NCI-H1930 (cell line): ENCODE results near the gene RPUSD1.

Experiments
- DNase-seq, 2 experiments: peaks; one replicate each; lab custom pipeline; 2025; lab: John Stamatoyannopoulos, UW

The RPUSD1 gene

DNA sequence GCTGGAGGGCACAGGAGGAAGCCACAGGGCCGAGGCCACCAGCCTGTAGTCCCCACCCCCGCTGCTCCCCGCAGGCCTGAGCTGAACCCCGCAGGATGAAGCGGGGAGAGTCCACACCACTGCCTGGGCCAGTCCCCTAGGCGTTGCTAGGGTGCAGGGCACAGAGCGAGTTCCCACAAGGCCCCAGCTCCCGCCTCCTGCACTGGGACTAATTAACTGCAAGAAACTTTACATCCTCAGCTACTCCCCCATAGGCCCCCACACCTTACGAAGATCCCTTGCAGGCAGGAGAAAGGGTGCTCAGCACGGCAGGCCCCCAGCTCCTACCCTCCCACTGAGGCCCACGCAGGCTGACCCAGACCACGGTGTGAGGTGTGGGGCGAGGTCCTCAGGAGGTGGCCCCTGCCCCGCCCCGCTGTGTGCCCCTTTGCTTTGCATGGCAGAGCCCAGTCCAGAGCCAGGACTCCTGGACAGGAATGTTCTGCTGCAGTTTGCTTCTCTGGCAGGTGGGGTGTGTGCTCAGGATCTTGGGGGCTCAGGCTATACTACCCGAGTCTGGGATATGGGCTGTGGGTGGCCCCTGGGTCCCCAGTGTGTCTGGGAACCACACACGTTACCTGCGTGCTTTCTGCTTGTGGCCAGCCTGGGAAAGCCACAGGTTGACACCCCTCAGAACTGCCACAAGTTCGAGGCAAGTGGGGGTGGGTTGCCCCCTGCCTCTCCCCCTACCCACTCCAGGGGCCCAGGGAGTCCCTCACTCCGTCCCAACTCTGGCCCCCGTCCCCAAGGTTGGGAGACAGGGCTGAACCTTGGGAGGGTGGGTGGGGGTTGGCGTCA is 11.1 kb upstream of the RPUSD1 start:
- no peak for DNase-seq

DNA sequence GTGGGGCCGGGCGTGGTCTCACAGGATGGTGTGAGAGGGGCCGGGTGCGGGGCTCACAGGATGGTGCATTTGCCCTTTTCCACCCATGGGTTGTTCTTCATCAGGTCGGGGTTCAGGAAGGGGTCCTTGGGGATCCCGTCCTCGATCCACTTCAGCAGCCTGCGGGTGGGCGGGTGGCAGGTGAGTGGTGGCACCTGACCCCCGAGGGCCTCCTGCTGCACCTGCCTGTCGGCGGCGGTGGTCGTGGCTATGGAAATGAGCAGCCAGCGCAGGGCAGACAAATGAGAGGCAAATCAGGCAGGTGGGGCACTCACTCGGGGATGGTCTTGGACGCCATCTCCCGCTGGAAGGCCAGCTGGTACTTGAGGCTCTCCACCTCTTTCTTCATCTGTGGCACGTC is 10.5 kb upstream of the RPUSD1 start:
- DNase-seq: no peak

DNA sequence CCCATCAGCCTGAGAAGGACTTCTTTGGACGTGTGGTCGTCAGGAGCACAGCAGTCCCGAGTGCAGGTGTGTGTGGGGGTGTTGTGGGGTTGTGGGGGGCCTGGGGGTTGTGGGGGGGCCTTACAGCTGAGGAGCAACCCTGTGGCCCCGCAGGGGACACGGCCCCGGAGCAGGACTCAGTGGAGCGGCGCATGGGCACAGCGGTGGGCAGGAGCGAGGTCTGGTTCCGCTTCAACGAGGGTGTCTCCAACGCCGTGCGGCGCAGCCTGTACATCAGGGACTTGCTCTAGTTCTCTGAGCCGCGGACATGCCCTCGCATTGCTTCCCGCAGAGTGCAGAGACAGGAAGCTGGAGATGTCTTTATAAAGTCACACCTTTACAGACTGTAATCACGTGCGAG is 9.5 kb upstream of the RPUSD1 start:
- no peak for DNase-seq

DNA sequence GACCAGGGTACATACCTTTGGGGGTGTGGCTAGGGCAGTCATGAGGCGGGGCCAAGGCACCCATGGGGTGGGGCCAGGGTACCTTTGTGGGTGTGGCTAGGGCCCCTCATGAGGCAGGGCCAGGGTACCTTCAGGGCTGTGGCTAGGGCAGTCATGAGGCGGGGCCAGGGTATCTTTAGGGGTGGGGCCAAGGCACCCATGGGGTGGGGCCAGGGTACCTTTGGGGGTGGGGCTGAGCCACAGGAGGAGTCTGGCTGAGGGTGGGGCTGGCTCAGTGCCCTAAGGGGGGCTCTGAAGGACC is 8.9 kb upstream of the RPUSD1 start:
- DNase-seq: no peak

DNA sequence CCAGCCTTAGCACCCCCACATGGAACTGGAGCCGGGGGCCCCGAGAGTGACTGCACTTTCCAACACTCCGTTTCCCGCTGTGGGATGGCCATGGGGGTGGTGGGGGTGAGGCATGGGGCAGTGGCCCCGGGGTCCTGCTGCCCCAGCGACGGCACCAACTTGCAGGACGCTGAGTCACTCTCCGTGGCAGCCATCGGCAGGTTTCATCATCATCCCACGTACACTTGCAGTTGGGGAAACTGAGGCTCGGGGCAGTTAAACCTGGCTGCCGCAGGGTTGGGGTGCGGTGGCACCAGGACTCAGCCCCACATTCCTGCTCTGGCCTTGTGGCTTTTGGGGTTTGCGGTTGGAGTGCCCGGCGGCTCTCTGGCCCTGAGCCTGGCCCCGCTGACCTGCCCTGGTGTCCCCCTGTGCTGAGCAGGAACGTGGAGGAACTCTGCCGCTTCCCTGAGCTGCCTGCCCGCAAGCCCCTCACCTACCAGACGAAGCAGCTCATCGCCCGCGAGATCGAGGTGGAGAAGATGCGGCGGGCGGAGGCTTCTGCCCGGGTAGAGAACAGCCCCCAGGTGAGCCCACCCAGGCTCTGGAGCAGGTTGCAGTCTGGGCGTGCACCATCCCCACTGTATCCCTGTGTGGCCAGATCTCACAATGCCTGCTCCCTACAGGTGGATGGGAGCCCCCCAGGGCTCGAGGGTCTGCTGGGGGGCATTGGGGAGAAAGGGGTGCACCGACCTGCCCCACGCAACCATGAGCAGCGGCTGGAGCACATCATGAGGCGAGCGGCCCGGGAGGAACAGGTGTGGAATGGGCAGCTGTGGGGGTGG is 8.3 kb upstream of the RPUSD1 start:
- no peak for DNase-seq

DNA sequence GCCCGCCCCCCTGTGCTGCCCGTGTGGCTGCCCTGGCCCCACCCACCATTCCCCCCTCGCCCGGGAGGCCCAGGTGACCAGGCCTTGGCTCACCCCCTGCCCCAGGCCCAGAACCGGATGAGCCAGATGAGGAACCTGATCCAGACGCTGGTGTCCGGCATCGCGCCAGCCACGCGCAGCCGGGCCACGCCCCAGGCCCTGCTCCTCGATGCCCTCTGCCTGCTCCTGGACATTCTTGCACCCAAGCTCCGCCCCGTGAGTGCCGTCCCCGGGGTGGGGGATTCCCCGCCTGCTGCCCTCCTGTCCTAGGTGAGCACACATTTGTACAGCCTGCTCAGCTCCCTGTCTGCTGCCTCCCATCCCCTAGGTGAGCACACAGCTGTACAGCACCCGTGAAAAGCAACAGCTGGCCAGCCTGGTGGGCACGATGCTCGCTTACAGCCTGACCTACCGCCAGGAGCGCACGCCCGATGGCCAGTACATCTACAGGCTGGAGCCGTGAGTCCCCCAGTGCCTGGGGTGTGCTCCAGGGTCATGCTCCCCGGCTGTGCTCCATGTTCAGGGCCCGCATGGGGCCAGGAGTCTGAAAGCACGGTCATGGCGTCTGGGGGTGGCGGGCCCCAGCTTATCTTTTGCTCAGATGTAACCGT is 7.5 kb upstream of the RPUSD1 start:
- DNase-seq: no peak

DNA sequence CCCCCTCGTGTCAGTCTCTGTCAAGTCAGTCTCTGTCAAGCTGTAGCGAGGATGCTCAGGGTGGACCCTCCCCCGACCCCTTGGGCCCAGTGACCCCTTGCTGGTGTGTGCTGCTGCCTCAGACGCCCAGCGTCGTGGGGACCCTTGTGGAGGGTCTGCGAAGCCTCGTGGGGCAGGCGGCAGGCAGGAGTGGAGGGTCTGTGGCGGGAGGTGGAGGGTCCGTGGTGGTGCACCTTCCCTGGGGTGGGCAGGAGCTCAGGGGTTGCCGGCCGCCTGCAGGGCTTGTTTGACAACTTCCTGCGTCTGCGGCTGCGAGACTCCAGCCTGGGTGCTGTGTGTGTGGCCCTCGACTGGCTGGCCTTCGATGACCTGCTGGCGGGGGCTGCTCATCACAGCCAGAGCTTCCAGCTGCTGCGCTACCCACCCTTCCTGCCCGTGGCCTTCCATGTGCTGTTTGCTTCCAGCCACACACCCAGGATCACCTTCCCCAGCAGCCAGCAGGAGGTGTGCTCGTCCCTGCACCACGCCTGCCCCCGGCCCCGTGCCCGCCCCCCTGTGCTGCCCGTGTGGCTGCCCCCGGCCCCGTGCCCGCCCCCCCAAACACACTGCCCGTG is 6.8 kb upstream of the RPUSD1 start:
- DNase-seq: no peak

DNA sequence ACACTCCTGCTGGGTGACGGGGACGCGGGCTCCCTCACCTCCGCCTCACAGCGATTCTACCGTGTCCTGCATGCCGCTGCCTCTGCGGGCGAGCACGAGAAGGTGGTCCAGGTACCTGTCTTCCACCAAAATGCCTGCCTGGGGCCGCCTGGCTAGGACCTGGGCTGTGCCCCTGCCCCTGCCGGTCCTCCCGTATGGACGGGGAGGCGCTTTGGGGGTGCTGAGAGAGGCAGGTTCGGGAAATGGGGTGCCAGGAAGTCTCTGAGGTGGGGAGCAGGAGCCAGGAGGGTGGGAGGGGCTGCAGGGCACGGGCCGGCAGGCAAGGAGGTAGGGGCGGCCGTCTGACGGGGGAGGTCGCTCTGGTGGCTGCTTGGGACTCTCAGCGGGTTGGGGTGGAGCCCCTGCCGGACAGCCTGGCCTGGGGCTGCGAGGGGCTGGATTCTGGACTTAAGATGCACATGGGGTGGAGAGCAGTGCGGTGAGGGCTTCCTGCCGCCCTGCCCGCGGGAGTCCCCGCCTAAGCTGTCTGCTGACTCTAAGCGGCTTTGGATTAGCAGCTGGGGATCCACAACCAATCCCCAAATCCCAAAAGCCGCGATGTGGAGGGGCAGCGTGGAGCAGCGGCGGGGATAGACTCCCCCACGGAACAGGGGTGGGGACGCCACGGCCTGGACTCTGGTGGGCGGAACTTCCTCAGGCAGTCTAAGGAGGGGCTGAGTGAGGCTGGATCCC is 6.1 kb upstream of the RPUSD1 start:
- no peak for DNase-seq

DNA sequence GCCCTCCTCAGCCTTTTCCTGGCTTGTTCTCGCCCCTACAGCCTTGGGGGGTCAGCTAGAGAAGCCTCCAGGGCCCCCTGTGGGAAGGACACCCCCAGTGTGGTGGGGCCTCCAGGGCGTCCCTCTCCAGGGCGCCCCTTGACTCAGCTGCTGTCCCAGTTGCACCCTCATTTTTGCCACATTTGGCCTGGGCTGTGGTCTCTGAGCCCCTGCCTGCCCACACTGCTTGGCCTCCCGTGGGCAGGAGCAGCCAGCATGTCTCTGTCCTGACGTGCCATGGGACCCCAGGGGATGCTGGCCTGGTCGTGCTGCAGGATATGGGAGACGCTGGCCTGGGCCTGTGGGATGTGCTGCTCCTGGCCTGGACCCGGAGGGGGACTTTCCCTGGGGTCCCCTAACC is 5.2 kb upstream of the RPUSD1 start:
- no peak for DNase-seq

DNA sequence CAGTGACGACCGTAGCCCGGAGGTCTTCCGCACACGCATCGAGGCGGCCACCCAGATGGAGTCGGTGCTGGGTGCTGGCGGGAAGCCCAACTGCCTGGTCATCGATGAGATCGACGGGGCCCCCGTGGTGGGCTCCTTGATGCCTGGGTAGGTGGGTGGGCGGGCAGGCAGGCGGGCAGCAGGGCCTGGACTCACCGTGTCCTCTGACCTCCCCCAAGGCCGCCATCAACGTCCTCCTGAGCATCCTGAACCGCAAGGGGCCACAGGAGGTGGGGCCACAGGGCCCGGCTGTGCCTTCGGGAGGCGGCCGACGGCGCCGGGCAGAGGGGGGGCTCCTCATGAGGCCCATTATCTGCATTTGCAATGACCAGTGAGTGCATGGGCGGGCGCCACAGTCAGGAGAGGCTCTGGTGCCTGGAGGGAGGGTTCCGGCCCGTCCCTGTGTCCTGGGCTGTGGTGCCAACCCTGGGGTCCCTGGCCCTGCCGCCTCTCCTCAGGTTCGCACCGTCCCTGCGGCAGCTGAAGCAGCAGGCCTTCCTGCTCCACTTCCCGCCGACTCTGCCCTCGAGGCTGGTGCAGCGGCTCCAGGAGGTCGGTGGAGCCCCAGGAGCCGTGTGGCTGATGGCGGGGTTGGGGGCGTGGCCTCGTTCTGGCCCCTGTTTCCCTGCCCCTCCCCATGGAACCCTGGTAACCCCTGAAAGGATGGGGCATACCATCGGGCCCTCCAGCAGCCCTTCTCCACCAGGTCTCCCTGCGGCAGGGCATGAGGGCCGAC is 4.2 kb upstream of the RPUSD1 start:
- DNase-seq: no peak

DNA sequence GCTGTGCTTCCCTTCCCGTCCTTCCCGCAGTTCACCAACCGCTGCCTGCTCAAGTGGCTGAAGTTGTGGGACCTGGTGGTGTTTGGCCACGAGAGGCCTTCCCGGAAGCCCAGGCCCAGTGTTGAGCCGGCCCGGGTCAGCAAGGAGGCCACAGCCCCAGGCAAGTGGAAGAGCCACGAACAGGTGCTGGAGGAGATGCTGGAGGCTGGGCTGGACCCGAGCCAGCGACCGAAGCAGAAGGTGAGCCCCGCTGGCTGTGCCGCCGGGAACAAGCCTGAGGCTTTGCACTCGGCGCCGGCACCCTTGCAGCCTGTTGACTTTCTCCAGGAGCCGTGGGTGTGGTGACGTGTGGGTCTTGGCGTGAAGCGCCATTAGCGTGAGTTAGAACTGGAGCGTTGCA is 3.0 kb upstream of the RPUSD1 start:
- no peak for DNase-seq

DNA sequence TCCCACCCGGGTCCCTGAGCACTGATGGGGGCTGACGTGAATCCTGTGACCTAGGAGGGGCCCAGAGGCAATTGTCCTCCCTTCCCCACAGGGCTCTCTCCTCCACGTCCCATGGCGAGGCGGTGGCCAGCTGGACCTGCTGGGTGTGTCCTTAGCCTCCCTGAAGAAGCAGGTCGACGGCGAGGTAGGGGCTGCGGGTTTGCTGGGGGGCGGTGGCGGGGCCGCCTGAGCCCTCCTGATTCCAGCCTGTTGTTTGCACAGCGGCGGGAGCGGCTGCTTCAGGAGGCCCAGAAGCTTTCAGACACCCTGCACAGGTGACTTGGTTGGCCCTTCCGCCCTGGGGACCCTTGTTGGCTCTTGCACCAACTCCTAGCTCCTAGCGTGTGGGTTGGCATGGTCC is 1.9 kb upstream of the RPUSD1 start:
- DNase-seq: no peak

DNA sequence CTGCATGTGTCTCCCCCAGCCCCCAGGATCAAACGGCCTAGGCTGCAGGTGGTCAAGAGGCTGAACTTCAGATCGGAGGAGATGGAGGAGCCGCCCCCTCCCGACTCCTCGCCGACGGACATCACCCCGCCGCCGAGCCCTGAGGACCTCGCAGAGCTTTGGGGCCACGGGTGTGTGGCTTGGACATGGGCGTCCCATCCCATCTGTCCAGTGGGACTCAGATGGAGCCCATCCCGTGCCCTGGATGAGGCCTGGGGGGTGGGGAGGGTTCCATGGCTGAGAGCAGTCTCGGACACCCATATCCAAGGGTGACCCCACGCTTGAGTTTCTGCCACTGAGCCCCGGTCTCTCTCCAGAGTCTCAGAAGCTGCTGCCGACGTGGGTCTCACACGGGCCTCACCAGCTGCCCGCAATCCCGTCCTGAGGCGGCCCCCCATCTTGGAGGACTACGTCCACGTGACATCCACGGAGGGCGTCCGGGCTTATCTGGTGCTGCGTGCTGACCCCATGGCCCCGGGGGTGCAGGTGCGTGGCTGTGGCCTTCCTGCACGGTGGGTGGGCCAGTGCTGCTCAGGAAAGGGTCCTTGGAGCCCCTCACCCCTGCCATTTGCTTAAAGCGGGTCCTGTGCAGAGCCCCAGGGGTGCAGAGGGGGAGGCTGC is 1.1 kb upstream of the RPUSD1 start:
- no peak for DNase-seq

DNA sequence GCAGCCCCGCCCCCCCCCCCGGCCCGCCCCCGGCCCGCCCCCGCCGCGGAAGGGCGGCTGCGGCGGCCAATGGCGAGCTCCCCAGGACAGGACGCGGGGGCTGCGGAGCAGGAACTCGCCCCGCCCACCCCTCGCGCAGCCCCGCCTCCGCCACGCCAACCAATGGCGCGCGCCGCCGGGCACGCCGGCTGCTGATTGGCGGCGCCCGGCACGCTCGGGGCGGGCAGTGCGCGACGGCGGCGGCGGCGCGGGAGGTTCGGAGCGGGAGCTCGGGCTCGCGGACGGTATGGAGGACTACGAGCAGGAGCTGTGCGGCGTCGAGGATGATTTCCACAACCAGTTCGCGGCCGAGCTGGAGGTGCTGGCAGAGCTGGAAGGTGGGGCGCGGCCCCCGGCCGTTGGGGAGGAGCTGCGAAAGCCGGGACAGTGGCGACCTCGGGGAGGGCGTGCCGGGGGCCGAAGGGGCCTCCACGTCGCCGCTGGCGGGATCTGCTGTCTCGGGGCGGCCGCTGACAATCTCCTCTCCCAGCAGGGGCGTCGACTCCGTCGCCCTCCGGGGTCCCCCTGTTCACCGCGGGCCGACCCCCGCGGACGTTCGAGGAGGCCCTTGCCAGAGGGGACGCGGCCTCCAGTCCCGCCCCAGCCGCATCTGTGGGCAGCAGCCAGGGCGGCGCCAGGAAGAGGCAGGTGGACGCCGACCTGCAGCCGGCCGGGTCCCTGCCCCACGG is 382 bp upstream of the RPUSD1 start, which contains the start of gene CHTF18:
CHTF18 (plus strand) TSS at position 222 of the 728 bp plus-strand sequence; CDS start at position 287, 65 bp downstream.
- DNase-seq: peak; percentile 86 to 95

DNA sequence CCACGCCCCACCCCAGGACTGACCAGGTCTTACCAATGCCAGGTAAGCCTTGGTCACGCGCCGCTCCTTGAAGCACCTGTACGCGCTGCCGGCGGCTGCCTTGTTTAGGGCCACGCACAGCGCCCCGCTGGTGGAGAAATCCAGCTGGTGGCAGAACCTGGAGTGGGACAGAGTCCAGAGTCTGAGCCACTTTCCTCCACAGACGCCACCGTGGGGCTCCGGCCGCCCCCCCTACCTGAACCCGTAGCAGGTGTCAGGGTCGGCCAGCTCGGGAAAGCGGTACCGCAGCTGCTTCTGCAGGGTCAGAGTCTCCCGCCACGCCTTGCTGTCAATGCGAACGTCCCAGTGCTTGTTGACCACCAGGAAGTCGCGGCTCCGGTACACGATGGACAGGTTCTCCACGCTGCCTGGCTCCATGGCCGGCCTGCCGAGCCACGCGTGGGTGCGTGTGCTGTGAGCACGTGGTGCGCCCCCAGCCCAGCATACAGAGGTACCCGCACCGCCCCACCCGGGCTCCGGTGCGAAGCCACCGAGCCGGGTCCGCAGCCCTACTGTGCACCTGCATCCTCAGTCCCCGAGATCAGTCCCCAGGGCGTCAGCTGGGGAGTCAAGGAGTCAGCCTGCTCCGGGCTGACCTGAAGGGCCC is 737 bp downstream of the RPUSD1 start:
- no peak for DNase-seq

DNA sequence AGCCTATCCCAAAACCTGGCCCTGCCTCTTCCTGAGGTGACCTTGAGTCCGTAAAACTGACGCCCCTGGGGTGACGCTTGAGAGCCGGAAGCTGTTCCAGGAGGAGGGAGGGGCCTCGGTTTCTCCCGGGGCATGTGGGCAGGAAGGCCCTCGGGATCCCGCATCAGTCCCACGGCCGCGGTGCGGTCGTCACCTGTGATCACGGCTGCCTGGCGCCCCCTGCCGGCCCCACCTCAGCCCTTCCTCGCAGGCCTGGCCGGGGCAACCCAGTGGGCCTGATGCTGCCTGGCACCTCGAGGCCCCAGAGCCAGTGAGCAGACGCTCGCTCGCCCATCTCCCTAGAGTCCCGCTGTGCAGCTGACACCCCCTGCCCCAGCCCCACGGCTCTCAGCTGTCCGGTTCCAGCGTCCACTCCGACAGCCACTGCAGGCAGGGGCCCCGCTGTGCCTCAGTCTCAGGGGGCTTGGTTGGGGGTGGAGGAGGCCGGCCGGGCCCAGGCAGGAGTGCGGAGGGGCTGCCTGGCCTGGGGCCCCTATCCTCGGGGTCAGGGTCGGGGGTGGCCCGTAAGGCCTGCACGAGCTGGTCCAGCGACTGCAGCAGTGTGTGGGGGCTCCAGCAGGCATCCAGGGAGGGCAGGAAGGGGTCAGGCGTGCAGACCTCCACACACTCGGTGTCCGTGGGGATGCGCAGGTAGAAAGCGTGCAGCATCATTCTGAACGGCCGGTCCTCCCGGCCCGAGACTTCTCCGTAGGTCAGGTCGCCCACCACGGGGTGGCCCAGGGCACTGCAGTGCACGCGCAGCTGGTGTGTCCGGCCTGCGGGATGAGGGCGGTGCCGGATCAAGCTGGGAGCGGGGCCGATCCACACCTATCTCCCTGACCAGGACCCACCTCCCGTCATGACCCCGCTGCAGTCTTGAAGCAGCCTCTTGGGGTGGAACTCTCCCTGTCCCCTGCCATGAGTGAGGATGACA is 2.3 kb downstream of the RPUSD1 start:
- DNase-seq: peak in 1 of 2 experiments; percentile 72

DNA sequence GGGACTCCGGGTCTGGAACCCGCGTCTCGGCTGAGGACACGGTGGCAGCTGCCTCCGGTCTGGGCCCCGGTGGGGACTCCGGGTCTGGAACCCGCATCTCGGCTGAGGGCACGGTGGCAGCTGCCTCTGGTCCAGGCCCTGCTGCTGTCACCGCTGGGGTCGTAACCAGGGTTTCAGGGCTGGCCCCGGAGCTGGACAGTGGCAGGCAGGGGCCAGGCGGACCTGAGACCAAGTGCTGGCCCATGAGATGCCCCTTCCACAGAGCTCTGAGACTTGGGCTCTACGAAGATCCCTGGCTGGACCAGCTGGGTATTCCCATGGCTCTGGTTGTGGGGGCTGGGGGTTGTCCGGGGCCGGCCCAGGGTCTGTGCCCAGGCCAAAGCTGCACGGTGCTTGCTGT is 3.8 kb downstream of the RPUSD1 start:
- DNase-seq: no peak
